Measurements from ENCODE around the gene OMA1.

The OMA1 gene

DNA sequence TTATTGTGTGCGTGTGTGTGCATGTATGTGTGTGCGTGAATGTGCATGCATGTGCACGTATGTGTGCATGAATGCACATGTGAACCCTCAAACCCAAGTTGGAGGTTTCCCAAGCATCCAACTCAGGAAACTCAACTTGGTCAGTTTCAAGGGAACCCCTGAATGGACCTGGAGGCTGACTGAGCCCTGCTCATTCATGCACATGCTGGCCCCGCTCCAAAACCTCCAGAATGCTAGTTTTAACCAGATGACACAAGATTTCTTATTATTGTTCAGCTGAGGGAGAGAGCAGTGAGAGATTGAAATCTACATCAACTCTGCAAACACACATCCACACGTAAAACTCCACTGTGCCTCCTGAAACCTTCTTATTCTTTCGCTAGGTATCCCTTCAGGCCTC, 104.4 kb downstream of the OMA1 start:
- no peak overlapping the region for H3K9ac ChIP-seq (ENCODE audit: low read length)
- H3K4me1 ChIP-seq (ENCODE audit: control insufficient read depth, insufficient read depth, low read length) = no peaks in the 10 kb centered on the region

GRCh38 chr1:58441699-58442098, 104.8 kb downstream of the OMA1 start:
- Histone ChIP-seq H3K9ac (ENCODE audit: low read length) (no peak overlapping the region), H3K4me3 (ENCODE audit: low read length) (no peak overlapping the region), H3K27ac (ENCODE audit: low read depth, low read length) (no peak overlapping the region), H3K4me1 (ENCODE audit: control insufficient read depth, insufficient read depth, low read length) (no peaks in the 10 kb centered on the region), H3K36me3 (ENCODE audit: control insufficient read depth, insufficient read depth, low read length) (no peaks in the 10 kb centered on the region), H3K27me3 (ENCODE audit: control insufficient read depth, insufficient read depth, low read length) (no peaks in the 10 kb centered on the region)

More for the DNA sequence above, 104.4 kb downstream of the OMA1 start:
- no peaks in the 10 kb centered on the region for H3K36me3 ChIP-seq (ENCODE audit: control insufficient read depth, insufficient read depth, low read length)
- no peaks in the 10 kb centered on the region for H3K27me3 ChIP-seq (ENCODE audit: control insufficient read depth, insufficient read depth, low read length)
- no peak overlapping the region for H3K27ac ChIP-seq (ENCODE audit: low read depth, low read length)
- no peak overlapping the region for H3K4me3 ChIP-seq (ENCODE audit: low read length)

- Histone ChIP-seq H3K4me3 (ENCODE audit: low read length) (no peak overlapping the region), H3K27ac (ENCODE audit: low read depth, low read length) (no peak overlapping the region), H3K4me1 (ENCODE audit: control insufficient read depth, insufficient read depth, low read length) (no peaks in the 10 kb centered on the region), H3K9ac (ENCODE audit: low read length) (no peak overlapping the region), H3K27me3 (ENCODE audit: control insufficient read depth, insufficient read depth, low read length) (no peaks in the 10 kb centered on the region), H3K36me3 (ENCODE audit: control insufficient read depth, insufficient read depth, low read length) (no peaks in the 10 kb centered on the region)
Observed at GRCh38 chr1:58440696-58441095, 105.8 kb downstream of the OMA1 start.

GRCh38 chr1:58439946-58440345, 106.6 kb downstream of the OMA1 start:
- Histone ChIP-seq H3K4me1 (ENCODE audit: control insufficient read depth, insufficient read depth, low read length) (no peaks in the 10 kb centered on the region), H3K27ac (ENCODE audit: low read depth, low read length) (no peak overlapping the region), H3K27me3 (ENCODE audit: control insufficient read depth, insufficient read depth, low read length) (no peaks in the 10 kb centered on the region), H3K9ac (ENCODE audit: low read length) (no peak overlapping the region), H3K36me3 (ENCODE audit: control insufficient read depth, insufficient read depth, low read length) (no peaks in the 10 kb centered on the region), H3K4me3 (ENCODE audit: low read length) (no peak overlapping the region)

GRCh38 chr1:58438468-58438867, 108.1 kb downstream of the OMA1 start:
- Histone ChIP-seq H3K9ac (ENCODE audit: low read length) (no peak overlapping the region), H3K4me3 (ENCODE audit: low read length) (no peak overlapping the region), H3K27me3 (ENCODE audit: control insufficient read depth, insufficient read depth, low read length) (no peaks in the 10 kb centered on the region), H3K27ac (ENCODE audit: low read depth, low read length) (no peak overlapping the region), H3K36me3 (ENCODE audit: control insufficient read depth, insufficient read depth, low read length) (no peaks in the 10 kb centered on the region), H3K4me1 (ENCODE audit: control insufficient read depth, insufficient read depth, low read length) (no peaks in the 10 kb centered on the region)

- H3K27ac ChIP-seq (ENCODE audit: low read depth, low read length) = no peak overlapping the region
- H3K4me1 ChIP-seq (ENCODE audit: control insufficient read depth, insufficient read depth, low read length) = no peaks in the 10 kb centered on the region
- no peaks in the 10 kb centered on the region for H3K27me3 ChIP-seq (ENCODE audit: control insufficient read depth, insufficient read depth, low read length)
- no peaks in the 10 kb centered on the region for H3K36me3 ChIP-seq (ENCODE audit: control insufficient read depth, insufficient read depth, low read length)
- H3K4me3 ChIP-seq (ENCODE audit: low read length) = no peak overlapping the region
- H3K9ac ChIP-seq (ENCODE audit: low read length) = no peak overlapping the region
Observed at GRCh38 chr1:58437623-58438022, 108.9 kb downstream of the OMA1 start.

DNA sequence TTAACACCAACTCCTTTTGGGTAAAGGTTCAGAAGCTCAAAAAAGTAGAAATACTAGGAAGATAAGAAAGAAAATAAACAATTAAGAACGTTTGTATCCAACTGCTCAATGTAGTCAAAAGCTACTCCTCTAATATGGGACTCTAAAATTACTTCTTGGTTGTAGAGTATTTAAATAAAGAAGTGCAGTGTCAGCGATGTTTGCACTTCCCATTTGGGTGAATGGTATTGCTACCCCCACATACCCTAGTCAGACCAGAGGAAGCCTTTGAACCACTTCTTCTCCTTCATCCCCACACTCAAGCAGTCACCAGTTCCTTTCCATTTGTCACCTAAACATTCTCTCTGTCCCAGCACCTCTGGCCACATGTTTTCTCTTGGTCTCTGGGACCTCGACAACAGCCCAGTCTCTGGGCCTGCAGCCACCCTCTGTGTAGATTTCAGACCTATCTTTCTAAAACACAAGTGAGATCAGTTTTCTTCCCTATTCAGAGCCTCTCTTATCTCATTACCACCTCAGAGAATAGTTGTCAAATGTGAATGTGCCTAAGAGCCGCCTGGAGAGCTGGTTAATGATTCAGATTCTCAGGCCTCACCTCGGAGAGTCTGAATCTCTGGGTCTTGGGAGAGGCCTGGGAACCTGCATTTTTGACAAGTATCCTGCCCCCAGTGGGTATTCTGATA, 109.8 kb downstream of the OMA1 start:
- Histone ChIP-seq H3K4me3 (ENCODE audit: low read length) (no peak overlapping the region), H3K36me3 (ENCODE audit: control insufficient read depth, insufficient read depth, low read length) (no peaks in the 10 kb centered on the region), H3K9ac (ENCODE audit: low read length) (no peak overlapping the region), H3K27ac (ENCODE audit: low read depth, low read length) (no peak overlapping the region), H3K4me1 (ENCODE audit: control insufficient read depth, insufficient read depth, low read length) (no peaks in the 10 kb centered on the region), H3K27me3 (ENCODE audit: control insufficient read depth, insufficient read depth, low read length) (no peaks in the 10 kb centered on the region)

- no peaks in the 10 kb centered on the region for H3K27me3 ChIP-seq (ENCODE audit: control insufficient read depth, insufficient read depth, low read length)
- H3K4me3 ChIP-seq (ENCODE audit: low read length) = no peak overlapping the region
- H3K27ac ChIP-seq (ENCODE audit: low read depth, low read length) = no peak overlapping the region
- H3K36me3 ChIP-seq (ENCODE audit: control insufficient read depth, insufficient read depth, low read length) = no peaks in the 10 kb centered on the region
- H3K4me1 ChIP-seq (ENCODE audit: control insufficient read depth, insufficient read depth, low read length) = no peaks in the 10 kb centered on the region
- no peak overlapping the region for H3K9ac ChIP-seq (ENCODE audit: low read length)
Observed at GRCh38 chr1:58435376-58435775, 111.2 kb downstream of the OMA1 start.

- H3K27ac ChIP-seq (ENCODE audit: low read depth, low read length) = no peak overlapping the region
- no peak overlapping the region for H3K4me3 ChIP-seq (ENCODE audit: low read length)
- H3K4me1 ChIP-seq (ENCODE audit: control insufficient read depth, insufficient read depth, low read length) = no peaks in the 10 kb centered on the region
Observed at GRCh38 chr1:58434607-58435006, 111.9 kb downstream of the OMA1 start.

DNA sequence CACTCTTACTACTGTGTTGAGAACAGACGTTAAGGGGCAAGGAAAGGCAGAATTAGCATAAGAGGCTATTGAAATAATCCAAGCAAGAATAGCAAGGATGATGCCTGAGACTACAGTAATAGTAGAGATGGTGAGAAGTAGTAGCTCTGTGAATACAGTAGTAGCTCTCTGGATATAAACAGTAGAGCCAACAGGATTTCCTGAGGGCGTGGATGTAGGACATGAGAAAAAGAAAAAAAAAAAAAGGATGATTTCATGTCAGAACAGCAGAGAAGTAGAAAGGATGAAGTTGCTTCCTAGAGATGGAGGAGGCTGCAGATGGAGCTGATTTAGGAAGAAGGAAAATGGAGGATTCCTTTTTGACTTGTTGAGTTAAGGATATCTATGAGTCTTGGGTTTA, 112.3 kb downstream of the OMA1 start:
- Histone ChIP-seq H3K27ac (ENCODE audit: low read depth, low read length) (no peak overlapping the region), H3K9ac (ENCODE audit: low read length) (no peak overlapping the region), H3K4me1 (ENCODE audit: control insufficient read depth, insufficient read depth, low read length) (no peaks in the 10 kb centered on the region), H3K4me3 (ENCODE audit: low read length) (no peak overlapping the region), H3K36me3 (ENCODE audit: control insufficient read depth, insufficient read depth, low read length) (no peaks in the 10 kb centered on the region), H3K27me3 (ENCODE audit: control insufficient read depth, insufficient read depth, low read length) (no peaks in the 10 kb centered on the region)

More at GRCh38 chr1:58434607-58435006, 111.9 kb downstream of the OMA1 start:
- Histone ChIP-seq H3K27me3 (ENCODE audit: control insufficient read depth, insufficient read depth, low read length) (no peaks in the 10 kb centered on the region), H3K36me3 (ENCODE audit: control insufficient read depth, insufficient read depth, low read length) (no peaks in the 10 kb centered on the region), H3K9ac (ENCODE audit: low read length) (no peak overlapping the region)

GRCh38 chr1:58432851-58433668, 113.5 kb downstream of the OMA1 start:
- no peak overlapping the region for H3K4me3 ChIP-seq (ENCODE audit: low read length)
- H3K27me3 ChIP-seq (ENCODE audit: control insufficient read depth, insufficient read depth, low read length) = no peaks in the 10 kb centered on the region
- no peak overlapping the region for H3K27ac ChIP-seq (ENCODE audit: low read depth, low read length)
- no peak overlapping the region for H3K9ac ChIP-seq (ENCODE audit: low read length)
- no peaks in the 10 kb centered on the region for H3K36me3 ChIP-seq (ENCODE audit: control insufficient read depth, insufficient read depth, low read length)
- no peaks in the 10 kb centered on the region for H3K4me1 ChIP-seq (ENCODE audit: control insufficient read depth, insufficient read depth, low read length)

GRCh38 chr1:58431901-58432620, 114.5 kb downstream of the OMA1 start:
- Histone ChIP-seq H3K36me3 (ENCODE audit: control insufficient read depth, insufficient read depth, low read length) (no peaks in the 10 kb centered on the region), H3K4me1 (ENCODE audit: control insufficient read depth, insufficient read depth, low read length) (no peaks in the 10 kb centered on the region), H3K4me3 (ENCODE audit: low read length) (no peak overlapping the region), H3K27ac (ENCODE audit: low read depth, low read length) (no peak overlapping the region), H3K27me3 (ENCODE audit: control insufficient read depth, insufficient read depth, low read length) (no peaks in the 10 kb centered on the region), H3K9ac (ENCODE audit: low read length) (no peak overlapping the region)
